OCI-LY7 (cell line): ENCODE measurements around the gene NAP1L4. TPM values are rescaled to one million over a fixed set of nuclear protein-coding genes. Genes with fewer than 3 reads are reported as not detected.

ENCODE experiments used
- BruUV-seq: library from RNA; stranded (reverse); fragments of 400-500 nt; replicated peaks from 2 replicates; lab custom pipeline; 2021; lab: Mats Ljungman, UMichigan
- CTCF ChIA-PET: fragments of 300-600 bp; sonication (Branson Sonifier 250); formaldehyde crosslinking; loops from one replicate; lab custom pipeline; 2022; ENCODE audit warnings: antibody characterized with exemption; ENCODE audit not compliant: unreplicated experiment; lab: Charles Lee
- POLR2A ChIA-PET: fragments of 300-600 bp; sonication (Branson Sonifier 250); formaldehyde crosslinking; loops from one replicate; lab custom pipeline; 2022; ENCODE audit warnings: antibody characterized with exemption; lab: Charles Lee
- DNase-seq: peaks from one replicate; pipeline ENCODE4 v3.0.0-alpha.2; 2015; ENCODE audit warnings: low spot score
- H2AFZ ChIP-seq: fragments of 200-600 bp; sonication (generic), shearing (Covaris generic); 2 replicates; pipeline ENCODE4 v1.6.1; 2014; ENCODE audit warnings: mild to moderate bottlenecking, antibody characterized with exemption, low read length, moderate library complexity
- H3K27ac ChIP-seq: fragments of 200-600 bp; sonication (generic); 2 replicates; pipeline ENCODE4 v1.5.1; 2014; ENCODE audit warnings: mixed run types, low read depth, mild to moderate bottlenecking, moderate library complexity, low read length, inconsistent platforms; ENCODE audit not compliant: poor library complexity, severe bottlenecking
- H3K36me3 ChIP-seq: fragments of 200-600 bp; sonication (generic); 2 replicates; pipeline ENCODE4 v1.6.1; 2014; ENCODE audit warnings: mild to moderate bottlenecking, antibody characterized with exemption, low read length, moderate library complexity, mixed read lengths; ENCODE audit not compliant: insufficient read depth
- H3K4me1 ChIP-seq: fragments of 200-600 bp; sonication (generic); 2 replicates; pipeline ENCODE4 v1.5.1; 2014; ENCODE audit warnings: mild to moderate bottlenecking, low read length; ENCODE audit not compliant: insufficient read depth, poor library complexity, severe bottlenecking
- H3K4me2 ChIP-seq: fragments of 200-600 bp; sonication (generic); 2 replicates; pipeline ENCODE4 v1.6.1; 2014; ENCODE audit warnings: mild to moderate bottlenecking, low read length
- H3K4me3 ChIP-seq: fragments of 200-600 bp; sonication (generic); 2 replicates; pipeline ENCODE4 v1.5.1; 2014; ENCODE audit warnings: mild to moderate bottlenecking, low read depth, low read length; ENCODE audit not compliant: poor library complexity, severe bottlenecking
- H3K79me2 ChIP-seq: fragments of 200-600 bp; sonication (generic); 2 replicates; pipeline ENCODE4 v1.6.1; 2016; ENCODE audit warnings: low read depth, mild to moderate bottlenecking, low read length, moderate library complexity, mixed read lengths; ENCODE audit not compliant: insufficient read depth
- H3K9me2 ChIP-seq: fragments of 200-600 bp; sonication (generic); 2 replicates; pipeline ENCODE4 v1.6.1; 2016; ENCODE audit warnings: mild to moderate bottlenecking, low read length, mixed read lengths; ENCODE audit not compliant: insufficient read depth
- H3K9me3 ChIP-seq: fragments of 200-600 bp; sonication (generic); 2 replicates; pipeline ENCODE4 v1.6.1; 2014; ENCODE audit warnings: mild to moderate bottlenecking, mixed run types, low read length, mixed read lengths
- H4K20me1 ChIP-seq: fragments of 200-600 bp; sonication (generic); 2 replicates; pipeline ENCODE4 v1.6.1; 2014; ENCODE audit warnings: mild to moderate bottlenecking, antibody characterized with exemption, low read length, moderate library complexity, mixed read lengths; ENCODE audit not compliant: insufficient read depth
- EZH2phosphoT487 ChIP-seq: fragments of 200-600 bp; sonication (generic); IDR thresholded peaks from 2 replicates; pipeline ENCODE4 v1.6.1; 2018; ENCODE audit warnings: low read depth, borderline replicate concordance, mild to moderate bottlenecking, mixed run types, antibody characterized with exemption, low read length, moderate library complexity, mixed read lengths
- intact Hi-C: fragments of 100-400 bp; cut with micrococcal nuclease; formaldehyde crosslinking; loops from one replicate; pipeline ENCODE4 v1.10.0; 2022; ENCODE audit not compliant: unreplicated experiment
- total RNA-seq, 2 experiments: library from RNA; depleted of rRNA in 1 of 2; stranded (reverse); fragments of >200 nt in 1 of 2; shearing (Covaris generic) in 1 of 2; gene quantifications; 2 replicates each; pipeline ENCODE4 v1.2.3, GENCODE V29; 2014 to 2022
- TF ChIP-seq, protein P1 (sequence below): fragments of 200-600 bp; sonication (generic); conservative IDR thresholded peaks from 2 replicates; pipeline ENCODE4 v1.5.1; 2014; ENCODE audit warnings: mild to moderate bottlenecking, antibody characterized with exemption, low read length, moderate library complexity, mixed read lengths

Gene NAP1L4
- total RNA-seq, 2 experiments from 2014 or later = 152 to 183 TPM

GRCh38 chr11:2919837-2920236 is 72.3 kb downstream of the NAP1L4 start:
- no peaks in the 10 kb centered on the region for H3K9me2 ChIP-seq
- no peaks in the 10 kb centered on the region for H3K36me3 ChIP-seq
- POLR2A ChIA-PET = no interaction called here
- no peak overlapping the region for H2AFZ ChIP-seq
- H4K20me1 ChIP-seq = no peaks in the 10 kb centered on the region
- TF ChIP-seq EZH2phosphoT487 = no peak
- TF ChIP-seq, protein P1, sequence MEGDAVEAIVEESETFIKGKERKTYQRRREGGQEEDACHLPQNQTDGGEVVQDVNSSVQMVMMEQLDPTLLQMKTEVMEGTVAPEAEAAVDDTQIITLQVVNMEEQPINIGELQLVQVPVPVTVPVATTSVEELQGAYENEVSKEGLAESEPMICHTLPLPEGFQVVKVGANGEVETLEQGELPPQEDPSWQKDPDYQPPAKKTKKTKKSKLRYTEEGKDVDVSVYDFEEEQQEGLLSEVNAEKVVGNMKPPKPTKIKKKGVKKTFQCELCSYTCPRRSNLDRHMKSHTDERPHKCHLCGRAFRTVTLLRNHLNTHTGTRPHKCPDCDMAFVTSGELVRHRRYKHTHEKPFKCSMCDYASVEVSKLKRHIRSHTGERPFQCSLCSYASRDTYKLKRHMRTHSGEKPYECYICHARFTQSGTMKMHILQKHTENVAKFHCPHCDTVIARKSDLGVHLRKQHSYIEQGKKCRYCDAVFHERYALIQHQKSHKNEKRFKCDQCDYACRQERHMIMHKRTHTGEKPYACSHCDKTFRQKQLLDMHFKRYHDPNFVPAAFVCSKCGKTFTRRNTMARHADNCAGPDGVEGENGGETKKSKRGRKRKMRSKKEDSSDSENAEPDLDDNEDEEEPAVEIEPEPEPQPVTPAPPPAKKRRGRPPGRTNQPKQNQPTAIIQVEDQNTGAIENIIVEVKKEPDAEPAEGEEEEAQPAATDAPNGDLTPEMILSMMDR = no peak
- no peak overlapping the region for H3K4me2 ChIP-seq
- no peaks in the 10 kb centered on the region for H3K9me3 ChIP-seq
- BruUV-seq = no TSS peak
- no peak overlapping the region for H3K4me3 ChIP-seq
- H3K4me1 ChIP-seq = no peaks in the 10 kb centered on the region
- CTCF ChIA-PET = no interaction called here
- intact Hi-C loops = no loop called here
- no peak for DNase-seq
- H3K27ac ChIP-seq = no peak overlapping the region
- no peaks in the 10 kb centered on the region for H3K79me2 ChIP-seq

DNA sequence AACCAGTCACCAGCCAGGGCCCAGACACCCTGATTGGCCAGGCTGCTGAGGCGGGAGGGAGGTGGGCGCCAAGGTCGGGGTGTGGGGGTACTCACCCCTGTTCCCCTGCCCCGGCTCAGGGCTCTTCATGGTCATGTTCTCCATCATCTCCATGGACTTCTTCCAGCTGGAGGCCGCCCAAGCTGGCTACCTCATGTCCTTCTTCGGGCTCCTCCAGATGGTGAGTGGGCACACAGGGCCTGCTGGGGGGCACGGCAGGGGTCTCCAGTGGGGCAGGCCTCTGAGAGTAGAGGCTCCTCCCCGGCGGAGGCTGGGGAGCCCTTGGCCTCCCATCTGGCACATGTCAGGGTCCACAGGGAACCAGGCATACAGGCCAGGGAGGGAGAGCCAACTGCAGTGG is 72.9 kb downstream of the NAP1L4 start:
- CTCF ChIA-PET = no interaction called here
- Histone ChIP-seq H3K4me3 (no peak overlapping the region), H4K20me1 (no peaks in the 10 kb centered on the region), H3K4me2 (no peak overlapping the region), H3K27ac (no peak overlapping the region), H3K9me3 (no peaks in the 10 kb centered on the region), H3K9me2 (no peaks in the 10 kb centered on the region), H3K79me2 (no peaks in the 10 kb centered on the region), H2AFZ (no peak overlapping the region), H3K4me1 (peaks cover 6% of the 10 kb centered on the region), H3K36me3 (no peaks in the 10 kb centered on the region)
- no peak for TF ChIP-seq EZH2phosphoT487
- TF ChIP-seq, protein P1 = no peak
- no peak for DNase-seq
- POLR2A ChIA-PET = no interaction called here
- no TSS peak for BruUV-seq
- intact Hi-C loops = no loop called here

GRCh38 chr11:2917842-2918490 is 74.2 kb downstream of the NAP1L4 start:
- Histone ChIP-seq H3K27ac (no peak overlapping the region), H3K9me3 (no peaks in the 10 kb centered on the region), H3K36me3 (no peaks in the 10 kb centered on the region), H3K4me1 (peaks cover 18% of the 10 kb centered on the region), H3K4me3 (no peak overlapping the region), H3K79me2 (no peaks in the 10 kb centered on the region), H2AFZ (no peak overlapping the region), H4K20me1 (no peaks in the 10 kb centered on the region), H3K9me2 (no peaks in the 10 kb centered on the region), H3K4me2 (no peak overlapping the region)
- BruUV-seq = no TSS peak
- no peak for DNase-seq
- CTCF ChIA-PET = no interaction called here
- POLR2A ChIA-PET = no interaction called here
- intact Hi-C loops = no loop called here
- TF ChIP-seq EZH2phosphoT487 = no peak
- TF ChIP-seq, protein P1 = no peak
